Erythroblast (primary cell): Measurements from ENCODE around the gene HCFC1.

Experiments used
- GATA1 ChIP-seq: IDR thresholded peaks from 2 replicates; pipeline ENCODE4 v1.6.1; 2011; ENCODE audit warnings: low read depth, mild to moderate bottlenecking, control low read depth, low read length, moderate library complexity
- POLR2A ChIP-seq: IDR thresholded peaks from 2 replicates; pipeline ENCODE4 v1.6.1; 2011; ENCODE audit warnings: mild to moderate bottlenecking, low read length

GRCh38 chrX:154014429-154015380 is 43.1 kb upstream of the HCFC1 start:
- TF ChIP-seq POLR2A, result no peak
- no peak for TF ChIP-seq GATA1
